Stimulated activated memory B cell treated with anti-CD40 and anti-IgM and Interleukin-4, amounts not matched to agents 10 μg/mL and 1 μg/mL and 100 μg/mL, for 72 hours (primary cell): Measurements from ENCODE around the gene HEXIM2.
"Not testable (repeated sequence)": the region's sequence is repeated elsewhere in the genome, so short reads cannot be mapped to it uniquely, and the experiment has no call there.

Experiments used
- ATAC-seq: fragments of 150-1000 bp; cut with Tn5 transposase; 2 replicates; pipeline ENCODE4 v1.10.0; 2021
- H3K27ac Mint-ChIP-seq: one replicate; pipeline ENCODE4 v1.8.0; 2022; ENCODE audit warnings: mild to moderate bottlenecking, mixed read lengths
- H3K27me3 Mint-ChIP-seq: one replicate; pipeline ENCODE4 v1.8.0; 2022; ENCODE audit warnings: mixed read lengths
- H3K36me3 Mint-ChIP-seq: one replicate; pipeline ENCODE4 v1.8.0; 2022; ENCODE audit warnings: mixed read lengths
- H3K4me1 Mint-ChIP-seq: one replicate; pipeline ENCODE4 v1.8.0; 2022; ENCODE audit warnings: mixed read lengths
- H3K4me3 Mint-ChIP-seq: one replicate; pipeline ENCODE4 v1.8.0; 2022; ENCODE audit warnings: mild to moderate bottlenecking, moderate library complexity, mixed read lengths
- H3K9me3 Mint-ChIP-seq: one replicate; pipeline ENCODE4 v1.8.0; 2022; ENCODE audit warnings: mixed read lengths

The HEXIM2 gene

GRCh38 chr17:45123076-45123770, 38.5 kb upstream of the HEXIM2 start:
- no peak for ATAC-seq
- H3K27ac Mint-ChIP-seq, result no peak overlapping the region
- H3K27me3 Mint-ChIP-seq, result peaks cover 9% of the 10 kb centered on the region
- H3K4me1 Mint-ChIP-seq, result peaks cover 6% of the 10 kb centered on the region
- no peaks in the 10 kb centered on the region for H3K9me3 Mint-ChIP-seq
- H3K4me3 Mint-ChIP-seq, result no peak overlapping the region
- H3K36me3 Mint-ChIP-seq, result no peaks in the 10 kb centered on the region

- H3K4me1 Mint-ChIP-seq, result peaks cover 6% of the 10 kb centered on the region
- no peaks in the 10 kb centered on the region for H3K9me3 Mint-ChIP-seq
- H3K36me3 Mint-ChIP-seq, result no peaks in the 10 kb centered on the region
- peak; percentile 38 for ATAC-seq
- no peak overlapping the region for H3K4me3 Mint-ChIP-seq
- H3K27ac Mint-ChIP-seq, result no peak overlapping the region
- peaks cover 9% of the 10 kb centered on the region for H3K27me3 Mint-ChIP-seq
These were observed 37.5 kb upstream of the HEXIM2 start for GRCh38 chr17:45123930-45124796.

GRCh38 chr17:45124797-45125122, 36.9 kb upstream of the HEXIM2 start:
- H3K4me3 Mint-ChIP-seq, H3K27me3 Mint-ChIP-seq, H3K27ac Mint-ChIP-seq, H3K36me3 Mint-ChIP-seq, ATAC-seq, H3K4me1 Mint-ChIP-seq, H3K9me3 Mint-ChIP-seq: not testable (repeated sequence)

- no peak overlapping the region for H3K4me3 Mint-ChIP-seq
- peaks cover 14% of the 10 kb centered on the region for H3K27me3 Mint-ChIP-seq
- no peak for ATAC-seq
- peaks cover 6% of the 10 kb centered on the region for H3K4me1 Mint-ChIP-seq
- no peaks in the 10 kb centered on the region for H3K36me3 Mint-ChIP-seq
- H3K27ac Mint-ChIP-seq, result no peak overlapping the region
- H3K9me3 Mint-ChIP-seq, result no peaks in the 10 kb centered on the region
These were observed 36.2 kb upstream of the HEXIM2 start for GRCh38 chr17:45125509-45125908.

- Mint-ChIP-seq H3K4me3 (no peak overlapping the region), H3K36me3 (no peaks in the 10 kb centered on the region), H3K27me3 (peaks cover 15% of the 10 kb centered on the region), H3K9me3 (no peaks in the 10 kb centered on the region), H3K27ac (no peak overlapping the region), H3K4me1 (peaks cover 6% of the 10 kb centered on the region)
- ATAC-seq, result no peak
These were observed 34.5 kb upstream of the HEXIM2 start for GRCh38 chr17:45127207-45127547.

GRCh38 chr17:45127548-45128300, 34.0 kb upstream of the HEXIM2 start:
- peaks cover 15% of the 10 kb centered on the region for H3K27me3 Mint-ChIP-seq

GRCh38 chr17:45128331-45128730, 33.3 kb upstream of the HEXIM2 start:
- H3K36me3 Mint-ChIP-seq, result no peaks in the 10 kb centered on the region
- H3K4me3 Mint-ChIP-seq, result no peak overlapping the region
- peaks cover 6% of the 10 kb centered on the region for H3K4me1 Mint-ChIP-seq
- no peaks in the 10 kb centered on the region for H3K9me3 Mint-ChIP-seq
- peaks cover 15% of the 10 kb centered on the region for H3K27me3 Mint-ChIP-seq
- H3K27ac Mint-ChIP-seq, result no peak overlapping the region
- ATAC-seq, result no peak

More at GRCh38 chr17:45127548-45128300, 34.0 kb upstream of the HEXIM2 start:
- Mint-ChIP-seq H3K4me3 (no peak overlapping the region), H3K36me3 (no peaks in the 10 kb centered on the region), H3K27ac (no peak overlapping the region), H3K4me1 (peaks cover 6% of the 10 kb centered on the region), H3K9me3 (no peaks in the 10 kb centered on the region)
- ATAC-seq, result no peak

GRCh38 chr17:45128989-45129388, 32.7 kb upstream of the HEXIM2 start:
- no peak for ATAC-seq
- no peak overlapping the region for H3K27ac Mint-ChIP-seq
- H3K36me3 Mint-ChIP-seq, result no peaks in the 10 kb centered on the region
- H3K9me3 Mint-ChIP-seq, result no peaks in the 10 kb centered on the region
- peaks cover 6% of the 10 kb centered on the region for H3K4me1 Mint-ChIP-seq
- H3K4me3 Mint-ChIP-seq, result no peak overlapping the region
- H3K27me3 Mint-ChIP-seq, result peaks cover 15% of the 10 kb centered on the region

- no peak overlapping the region for H3K4me3 Mint-ChIP-seq
- H3K36me3 Mint-ChIP-seq, result no peaks in the 10 kb centered on the region
- H3K9me3 Mint-ChIP-seq, result no peaks in the 10 kb centered on the region
- H3K27me3 Mint-ChIP-seq, result peaks cover 15% of the 10 kb centered on the region
- H3K27ac Mint-ChIP-seq, result no peak overlapping the region
- ATAC-seq, result no peak
- peaks cover 1% of the 10 kb centered on the region for H3K4me1 Mint-ChIP-seq
These were observed 32.2 kb upstream of the HEXIM2 start for GRCh38 chr17:45129426-45129939.

- Mint-ChIP-seq H3K4me3 (no peak overlapping the region), H3K36me3 (no peaks in the 10 kb centered on the region), H3K9me3 (no peaks in the 10 kb centered on the region), H3K27me3 (peaks cover 15% of the 10 kb centered on the region), H3K27ac (no peak overlapping the region), H3K4me1 (no peaks in the 10 kb centered on the region)
- ATAC-seq, result no peak
These were observed 31.6 kb upstream of the HEXIM2 start for GRCh38 chr17:45129940-45130680.

- H3K27me3 Mint-ChIP-seq, result peaks cover 15% of the 10 kb centered on the region
- peaks cover 1% of the 10 kb centered on the region for H3K4me1 Mint-ChIP-seq
- H3K27ac Mint-ChIP-seq, result no peak overlapping the region
- H3K9me3 Mint-ChIP-seq, result no peaks in the 10 kb centered on the region
- ATAC-seq, result no peak
- peak overlapping the region; percentile 4 for H3K4me3 Mint-ChIP-seq
- H3K36me3 Mint-ChIP-seq, result no peaks in the 10 kb centered on the region
These were observed 30.7 kb upstream of the HEXIM2 start for GRCh38 chr17:45130681-45131615.

GRCh38 chr17:45131616-45132319, 29.9 kb upstream of the HEXIM2 start:
- H3K4me1 Mint-ChIP-seq, result peaks cover 9% of the 10 kb centered on the region

GRCh38 chr17:45132320-45132571, 29.4 kb upstream of the HEXIM2 start, which contains the start of gene PLCD3:
TSS of gene PLCD3 (minus strand) at chr17:45132515. CDS start at chr17:45132410, 105 bp downstream.
- H3K9me3 Mint-ChIP-seq, result no peaks in the 10 kb centered on the region
- no peaks in the 10 kb centered on the region for H3K36me3 Mint-ChIP-seq
- H3K27ac Mint-ChIP-seq, result peak within 1 kb of the TSS; percentile 75
- H3K27me3 Mint-ChIP-seq, result peaks cover 15% of the 10 kb centered on the region
- ATAC-seq, result no peak
- H3K4me3 Mint-ChIP-seq, result peak within 1 kb of the TSS; percentile 88
- H3K4me1 Mint-ChIP-seq, result peaks cover 13% of the 10 kb centered on the region

More at GRCh38 chr17:45131616-45132319, 29.9 kb upstream of the HEXIM2 start:
- no peak for ATAC-seq
- Mint-ChIP-seq H3K4me3 (peak overlapping the region; percentile 71), H3K27me3 (peaks cover 15% of the 10 kb centered on the region), H3K27ac (no peak overlapping the region), H3K36me3 (no peaks in the 10 kb centered on the region), H3K9me3 (no peaks in the 10 kb centered on the region)
